H9 (cell line): Measurements from ENCODE around the gene PLXNA4. TPM values are rescaled to one million over a fixed set of nuclear protein-coding genes. Genes with fewer than 3 reads are reported as not detected.

Experiments
- DNase-seq: peaks from one replicate; pipeline ENCODE4 v3.0.0-alpha.2; 2017
- H2AFZ ChIP-seq: one replicate; pipeline ENCODE4 v1.6.1; 2013; ENCODE audit warnings: mild to moderate bottlenecking, low read length, control low read depth, moderate library complexity
- H2AK5ac ChIP-seq: 2 replicates; pipeline ENCODE4 v1.6.1; 2013; ENCODE audit warnings: low read length, control low read depth, mixed read lengths; ENCODE audit not compliant: insufficient read length
- H2BK120ac ChIP-seq: one replicate; pipeline ENCODE4 v1.6.1; 2013; ENCODE audit warnings: low read depth, mild to moderate bottlenecking, low read length, control low read depth, inconsistent platforms; ENCODE audit not compliant: poor library complexity, severe bottlenecking
- H2BK12ac ChIP-seq: 2 replicates; pipeline ENCODE4 v1.6.1; 2013; ENCODE audit warnings: low read length, control low read depth, mixed read lengths, low read depth; ENCODE audit not compliant: insufficient read length
- H2BK15ac ChIP-seq: 2 replicates; pipeline ENCODE4 v1.6.1; 2013; ENCODE audit warnings: low read depth, low read length, control low read depth
- H2BK20ac ChIP-seq: one replicate; pipeline ENCODE4 v1.6.1; 2013; ENCODE audit warnings: low read depth, mild to moderate bottlenecking, low read length, control low read depth, inconsistent platforms; ENCODE audit not compliant: poor library complexity, severe bottlenecking
- H2BK5ac ChIP-seq: 2 replicates; pipeline ENCODE4 v1.6.1; 2013; ENCODE audit warnings: low read length, control low read depth, mixed read lengths; ENCODE audit not compliant: insufficient read length
- H3K14ac ChIP-seq: 2 replicates; pipeline ENCODE4 v1.6.1; 2013; ENCODE audit warnings: low read length, control low read depth; ENCODE audit not compliant: insufficient read depth
- H3K18ac ChIP-seq: 2 replicates; pipeline ENCODE4 v1.6.1; 2013; ENCODE audit warnings: low read depth, mild to moderate bottlenecking, mixed read lengths, low read length, control low read depth; ENCODE audit not compliant: insufficient read length
- H3K23ac ChIP-seq: 2 replicates; pipeline ENCODE4 v1.6.1; 2013; ENCODE audit warnings: low read length, control low read depth, mixed read lengths, low read depth; ENCODE audit not compliant: insufficient read length
- H3K23me2 ChIP-seq: 2 replicates; pipeline ENCODE4 v1.6.1; 2013; ENCODE audit warnings: low read depth, mild to moderate bottlenecking, mixed read lengths, low read length, control low read depth; ENCODE audit not compliant: insufficient read length, poor library complexity, severe bottlenecking
- H3K27ac ChIP-seq: 2 replicates; pipeline ENCODE4 v1.5.1; 2013; ENCODE audit warnings: low read length, control low read depth, mixed read lengths, low read depth; ENCODE audit not compliant: insufficient read length
- H3K27me3 ChIP-seq: 2 replicates; pipeline ENCODE4 v1.6.1; 2013; ENCODE audit warnings: low read length, control low read depth, inconsistent platforms; ENCODE audit not compliant: insufficient read depth
- H3K4ac ChIP-seq: 2 replicates; pipeline ENCODE4 v1.6.1; 2013; ENCODE audit warnings: low read depth, mild to moderate bottlenecking, control low read depth, inconsistent platforms, low read length, moderate library complexity
- H3K4me1 ChIP-seq: 2 replicates; pipeline ENCODE4 v1.6.1; 2013; ENCODE audit warnings: low read length, control low read depth, inconsistent platforms; ENCODE audit not compliant: insufficient read depth
- H3K4me2 ChIP-seq: 2 replicates; pipeline ENCODE4 v1.6.1; 2013; ENCODE audit warnings: low read length, control low read depth, mixed read lengths; ENCODE audit not compliant: insufficient read length, insufficient read depth
- H3K56ac ChIP-seq: 2 replicates; pipeline ENCODE4 v1.6.1; 2013; ENCODE audit warnings: low read depth, mild to moderate bottlenecking, mixed read lengths, low read length, control low read depth; ENCODE audit not compliant: insufficient read length
- H3K79me1 ChIP-seq: 2 replicates; pipeline ENCODE4 v1.6.1; 2013; ENCODE audit warnings: low read depth, mild to moderate bottlenecking, moderate library complexity, low read length, control low read depth, inconsistent platforms; ENCODE audit not compliant: insufficient read depth, poor library complexity, severe bottlenecking
- H3K79me2 ChIP-seq: 2 replicates; pipeline ENCODE4 v1.6.1; 2013; ENCODE audit warnings: low read length, control low read depth, inconsistent platforms; ENCODE audit not compliant: insufficient read depth
- H3K9ac ChIP-seq: 2 replicates; pipeline ENCODE4 v1.6.1; 2013; ENCODE audit warnings: low read length, control low read depth, mixed read lengths; ENCODE audit not compliant: insufficient read length; ENCODE audit errors: extremely low read depth
- H3K9me3 ChIP-seq: one replicate; pipeline ENCODE4 v1.6.1; 2013; ENCODE audit warnings: low read depth, low read length, inconsistent platforms; ENCODE audit not compliant: control insufficient read depth
- H3T11ph ChIP-seq: one replicate; pipeline ENCODE4 v1.6.1; 2013; ENCODE audit warnings: mild to moderate bottlenecking, low read length, control low read depth, inconsistent platforms
- H4K20me1 ChIP-seq: one replicate; pipeline ENCODE4 v1.6.1; 2013; ENCODE audit not compliant: control insufficient read depth, insufficient read length, insufficient read depth
- H4K5ac ChIP-seq: 2 replicates; pipeline ENCODE4 v1.6.1; 2013; ENCODE audit warnings: low read depth, mild to moderate bottlenecking, mixed read lengths, low read length, control low read depth; ENCODE audit not compliant: insufficient read length
- H4K8ac ChIP-seq: replicated peaks from 2 replicates; pipeline ENCODE4 v1.6.1; 2013; ENCODE audit warnings: low read length, control low read depth, mixed read lengths, low read depth; ENCODE audit not compliant: insufficient read length
- H4K91ac ChIP-seq: 2 replicates; pipeline ENCODE4 v1.6.1; 2013; ENCODE audit warnings: low read depth, mild to moderate bottlenecking, moderate library complexity, mixed read lengths, low read length, control low read depth; ENCODE audit not compliant: insufficient read length
- H3K27ac Mint-ChIP-seq, 3 experiments: 2 replicates in 2 of 3; 3 replicates in 1 of 3; pipeline ENCODE4 v1.8.0; 2020 to 2021; ENCODE audit warnings: mixed read lengths in 3 of 3, mild to moderate bottlenecking in 1 of 3, moderate library complexity in 1 of 3
- H3K27me3 Mint-ChIP-seq: 2 replicates; pipeline ENCODE4 v1.8.0; 2021; ENCODE audit warnings: low read depth, mild to moderate bottlenecking, moderate library complexity, mixed read lengths
- H3K36me3 Mint-ChIP-seq, 3 experiments: 2 replicates in 2 of 3; 3 replicates in 1 of 3; pipeline ENCODE4 v1.8.0; 2020 to 2021; ENCODE audit warnings: low read depth in 3 of 3, mixed read lengths in 3 of 3; ENCODE audit not compliant: insufficient read depth in 1 of 3
- H3K4me1 Mint-ChIP-seq, 2 experiments: 2 replicates each; pipeline ENCODE4 v1.8.0; 2020; ENCODE audit warnings: mixed read lengths in 2 of 2
- H3K4me3 Mint-ChIP-seq, 2 experiments: 2 replicates in 1 of 2; 3 replicates in 1 of 2; pipeline ENCODE4 v1.8.0; 2020 to 2021; ENCODE audit warnings: mild to moderate bottlenecking in 2 of 2, mixed read lengths in 2 of 2, moderate library complexity in 1 of 2
- H3K9me3 Mint-ChIP-seq, 2 experiments: 2 replicates in 1 of 2; 3 replicates in 1 of 2; pipeline ENCODE4 v1.8.0; 2020; ENCODE audit warnings: mild to moderate bottlenecking in 2 of 2, mixed read lengths in 2 of 2, moderate library complexity in 1 of 2
- CTCF ChIP-seq: fragments of 200-600 bp; sonication (generic); conservative IDR thresholded peaks from 3 replicates; pipeline ENCODE4 v1.8.0; 2021; ENCODE audit warnings: antibody characterized with exemption, mild to moderate bottlenecking
- WGBS: extraction: QIAGEN DNeasy Blood & Tissue Kit; methylation state at CpG from one replicate; pipeline ENCODE4 v1.1.7; 2013; ENCODE audit warnings: missing lambda C conversion rate, low lambda C conversion rate, mixed read lengths; ENCODE audit not compliant: insufficient read length; ENCODE audit errors: extremely low coverage; 5-methylcytosine and 5-hydroxymethylcytosine counted together
- total RNA-seq: library from RNA; stranded (reverse); gene quantifications from 2 replicates; pipeline ENCODE4 v1.2.1, GENCODE V29; 2021

PLXNA4 gene
- total RNA-seq, 1 experiment from 2014 or later, result 0.35 TPM

- no peak overlapping the region for H3K18ac ChIP-seq
- no peaks in the 10 kb centered on the region for H3K23me2 ChIP-seq
- H3K9ac ChIP-seq, result no peak overlapping the region
- H2BK12ac ChIP-seq, result no peak overlapping the region
- H4K8ac ChIP-seq, result no peak overlapping the region
- no peak overlapping the region for H3K4me2 ChIP-seq
- H4K5ac ChIP-seq, result no peak overlapping the region
- no peak overlapping the region for H3K14ac ChIP-seq
- no peak overlapping the region for H2BK20ac ChIP-seq
- no peak overlapping the region for H3T11ph ChIP-seq
- WGBS, result no CpG with 5 or more reads among the region's 4 CpGs
- H3K4ac ChIP-seq, result no peak overlapping the region
- no peak overlapping the region for H3K56ac ChIP-seq
- H3K23ac ChIP-seq, result no peak overlapping the region
- no peaks in the 10 kb centered on the region for H3K9me3 Mint-ChIP-seq
- TF ChIP-seq CTCF, result no peak
- H2BK15ac ChIP-seq, result no peak overlapping the region
- no peak overlapping the region for H2BK120ac ChIP-seq
- no peak for DNase-seq
- no peak overlapping the region for H2BK5ac ChIP-seq
- no peaks in the 10 kb centered on the region for H3K4me1 ChIP-seq
- H3K27ac ChIP-seq, result no peak overlapping the region
- H2AFZ ChIP-seq, result no peak overlapping the region
- H3K27me3 ChIP-seq, result no peaks in the 10 kb centered on the region; the same call in 1 of the 2 replicates
- H4K20me1 ChIP-seq, result no peaks in the 10 kb centered on the region
- H3K27me3 Mint-ChIP-seq, result peaks cover 15% of the 10 kb centered on the region
- H4K91ac ChIP-seq, result no peak overlapping the region
- H3K36me3 Mint-ChIP-seq, result no peaks in the 10 kb centered on the region; a peak in 1 of 7 replicates
- H3K27ac Mint-ChIP-seq, result no peak overlapping the region
- no peaks in the 10 kb centered on the region for H3K79me1 ChIP-seq
- H3K4me1 Mint-ChIP-seq, result peaks cover 10 to 14% of the 10 kb centered on the region in 2 experiments
- H3K79me2 ChIP-seq, result no peaks in the 10 kb centered on the region
- H2AK5ac ChIP-seq, result no peak overlapping the region
- no peaks in the 10 kb centered on the region for H3K9me3 ChIP-seq
- H3K4me3 Mint-ChIP-seq, result no peak overlapping the region
Observed at GRCh38 chr7:132415259-132415658, 161.0 kb downstream of the PLXNA4 start.
